ENCODE results near the gene IFT20.
A peak's percentile ranks its signal among the peaks of the same experiment; 100 is the strongest.
"Not testable (repeated sequence)": the region's sequence is repeated elsewhere in the genome, so short reads cannot be mapped to it uniquely, and the experiment has no call there.

Gene IFT20

DNA sequence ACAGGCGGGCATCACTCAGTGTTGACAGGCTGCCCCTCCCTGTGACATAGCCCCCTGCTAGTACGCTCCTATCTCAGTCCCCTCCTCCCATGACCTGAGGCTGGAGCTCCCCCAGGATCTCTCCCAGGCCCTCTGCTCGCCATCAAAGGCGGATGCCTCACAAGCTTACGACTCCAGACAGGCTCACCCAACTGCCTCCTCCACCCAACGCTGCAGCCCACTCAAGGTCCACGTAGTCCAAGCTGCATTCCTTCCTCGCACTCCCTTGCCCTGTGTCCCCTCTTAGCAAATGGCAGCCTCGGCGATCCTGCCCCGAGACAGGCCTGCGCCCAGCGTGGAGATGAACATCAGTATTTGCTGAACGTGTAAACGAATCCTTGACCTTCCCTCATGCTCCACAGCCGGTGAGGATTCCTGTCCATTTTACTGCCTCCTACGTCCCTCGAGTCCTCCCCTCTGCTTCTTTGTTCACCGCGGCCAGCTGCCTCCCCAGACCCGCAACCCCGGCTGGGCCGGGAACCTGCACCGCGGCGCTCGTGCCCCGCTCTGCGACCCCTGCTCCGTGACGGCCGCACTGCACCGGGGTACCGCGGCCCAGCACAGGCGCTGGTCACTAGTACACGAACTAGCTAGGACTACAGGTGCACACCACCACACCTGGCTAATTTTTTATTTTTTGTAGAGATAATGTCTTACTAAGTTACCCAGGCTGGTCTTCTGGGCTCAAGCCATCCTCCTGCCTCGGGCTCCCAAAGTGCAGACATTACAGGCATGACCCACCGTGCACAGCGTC lies 17.1 kb downstream of the IFT20 start:
- H3K4me3 Mint-ChIP-seq: peak overlapping the region; percentile 89
- H3K9me3 Mint-ChIP-seq: no peaks in the 10 kb centered on the region
- H3K36me3 Mint-ChIP-seq (ENCODE audit: low read depth): peaks cover 27% of the 10 kb centered on the region
- peaks cover 31% of the 10 kb centered on the region for H3K4me1 Mint-ChIP-seq (ENCODE audit: low read depth)
- peaks cover 2% of the 10 kb centered on the region for H3K27me3 Mint-ChIP-seq
- peak overlapping the region; percentile 86 for H3K27ac Mint-ChIP-seq

DNA sequence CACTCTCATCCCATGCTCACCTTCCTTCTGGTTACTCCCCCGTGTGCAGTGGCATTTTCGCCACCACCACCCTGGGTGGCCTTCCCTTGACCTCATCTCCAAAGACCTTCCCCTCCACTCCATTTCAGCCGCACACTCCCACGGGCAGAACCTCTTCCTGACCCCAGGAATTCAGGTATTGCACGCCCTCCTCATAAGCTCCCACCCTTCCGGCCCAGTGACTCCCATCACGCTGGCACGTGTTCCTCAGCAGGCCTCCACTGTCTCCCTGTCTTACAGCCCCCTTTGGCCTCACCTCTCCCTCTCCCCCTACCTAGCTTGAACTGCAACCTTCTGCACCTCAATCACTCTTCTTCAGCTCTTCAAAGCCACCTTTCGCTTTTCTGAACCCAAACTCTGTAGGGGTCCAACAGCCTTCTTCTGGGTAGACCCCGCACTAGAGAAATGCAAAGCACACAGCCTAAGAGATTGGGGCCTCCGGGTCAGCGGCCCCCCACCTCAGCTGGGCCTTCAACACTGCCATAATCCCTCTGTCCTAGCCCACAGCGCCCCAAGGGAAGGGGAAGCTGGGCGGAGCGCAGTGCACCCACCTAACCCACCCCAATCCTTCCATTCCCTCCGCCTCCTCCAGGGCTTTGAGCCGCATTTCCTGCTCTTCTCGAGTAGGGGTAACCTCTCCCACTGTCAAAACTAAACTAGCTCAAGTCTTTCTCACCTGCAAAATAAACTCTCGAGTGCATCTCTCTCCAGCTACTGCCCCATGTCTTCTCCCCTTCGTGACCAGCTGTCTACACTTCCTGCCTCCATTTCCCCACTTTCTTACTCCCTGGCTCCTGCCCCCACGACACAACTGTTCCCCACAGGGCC lies 17.9 kb downstream of the IFT20 start:
- Mint-ChIP-seq H3K4me1 (ENCODE audit: low read depth) (peaks cover 31% of the 10 kb centered on the region), H3K36me3 (ENCODE audit: low read depth) (peaks cover 22% of the 10 kb centered on the region), H3K27ac (peak overlapping the region; percentile 86), H3K27me3 (peaks cover 7% of the 10 kb centered on the region), H3K9me3 (no peaks in the 10 kb centered on the region), H3K4me3 (peak overlapping the region; percentile 89)

DNA sequence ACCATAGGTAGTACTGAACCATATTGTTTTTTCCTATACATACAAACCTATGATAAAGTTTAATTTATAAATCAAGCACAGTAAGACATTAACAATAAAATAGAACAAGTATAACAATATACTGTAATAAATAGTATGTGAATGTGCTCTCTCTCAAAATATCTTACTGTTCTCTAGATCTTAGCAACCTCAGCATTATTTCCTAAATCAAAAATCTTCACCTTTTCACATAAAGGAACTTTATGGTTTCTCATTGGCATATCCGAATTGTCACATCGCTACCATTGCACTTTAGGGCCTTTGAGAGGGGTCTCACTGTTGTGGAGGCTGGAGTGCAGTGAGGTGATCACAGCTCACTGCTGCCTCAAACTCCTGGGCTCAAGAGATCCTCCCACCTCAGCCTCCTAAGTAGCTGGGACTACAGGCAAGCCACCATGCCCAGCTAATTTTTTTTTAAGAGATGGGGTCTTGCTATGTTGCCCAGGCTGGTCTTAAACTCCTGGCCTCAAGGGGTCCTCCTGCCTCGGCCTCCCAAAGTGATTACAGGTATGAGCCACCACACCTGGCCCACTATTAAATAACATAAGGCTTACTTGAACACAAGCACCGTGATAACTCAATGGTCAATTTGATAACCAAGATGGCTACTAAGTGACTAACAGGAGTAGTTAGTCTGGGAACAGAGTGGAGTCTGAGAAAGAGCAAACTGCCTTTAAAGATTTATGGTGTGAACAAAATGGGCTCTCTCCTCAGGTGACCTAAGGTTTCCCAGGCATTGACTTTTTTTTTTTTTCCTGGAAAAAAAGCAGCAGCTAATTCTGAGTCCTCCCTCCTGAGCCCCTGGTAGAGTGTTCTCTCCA lies 19.2 kb downstream of the IFT20 start:
- peaks cover 12% of the 10 kb centered on the region for H3K36me3 Mint-ChIP-seq (ENCODE audit: low read depth)
- H3K9me3 Mint-ChIP-seq: no peaks in the 10 kb centered on the region
- H3K4me3 Mint-ChIP-seq: no peak overlapping the region
- peaks cover 7% of the 10 kb centered on the region for H3K27me3 Mint-ChIP-seq
- H3K4me1 Mint-ChIP-seq (ENCODE audit: low read depth): peaks cover 23% of the 10 kb centered on the region
- no peak overlapping the region for H3K27ac Mint-ChIP-seq

DNA sequence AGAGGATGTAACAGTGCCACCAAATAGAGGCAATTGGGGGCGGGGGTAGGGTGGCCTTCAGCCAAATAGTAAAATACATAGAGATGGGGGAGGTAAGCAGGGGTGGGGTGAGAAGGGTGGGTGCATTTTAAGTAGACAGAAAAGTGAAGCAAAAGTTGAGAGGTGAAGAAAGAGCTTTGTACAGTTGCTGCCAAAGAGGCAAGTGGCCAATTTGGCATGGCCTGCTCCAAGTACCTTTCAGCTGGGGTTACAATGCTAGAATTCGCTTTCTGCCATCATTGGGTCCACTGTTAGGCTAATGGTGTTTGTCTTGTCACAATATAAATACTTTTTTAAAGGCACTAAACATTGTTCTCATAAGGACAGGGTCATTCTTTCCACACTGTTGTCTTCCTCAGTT lies 21.4 kb downstream of the IFT20 start:
- Mint-ChIP-seq H3K9me3 (no peaks in the 10 kb centered on the region), H3K4me1 (ENCODE audit: low read depth) (peaks cover 10% of the 10 kb centered on the region), H3K4me3 (no peak overlapping the region), H3K36me3 (ENCODE audit: low read depth) (no peaks in the 10 kb centered on the region), H3K27me3 (peaks cover 7% of the 10 kb centered on the region), H3K27ac (no peak overlapping the region)

DNA sequence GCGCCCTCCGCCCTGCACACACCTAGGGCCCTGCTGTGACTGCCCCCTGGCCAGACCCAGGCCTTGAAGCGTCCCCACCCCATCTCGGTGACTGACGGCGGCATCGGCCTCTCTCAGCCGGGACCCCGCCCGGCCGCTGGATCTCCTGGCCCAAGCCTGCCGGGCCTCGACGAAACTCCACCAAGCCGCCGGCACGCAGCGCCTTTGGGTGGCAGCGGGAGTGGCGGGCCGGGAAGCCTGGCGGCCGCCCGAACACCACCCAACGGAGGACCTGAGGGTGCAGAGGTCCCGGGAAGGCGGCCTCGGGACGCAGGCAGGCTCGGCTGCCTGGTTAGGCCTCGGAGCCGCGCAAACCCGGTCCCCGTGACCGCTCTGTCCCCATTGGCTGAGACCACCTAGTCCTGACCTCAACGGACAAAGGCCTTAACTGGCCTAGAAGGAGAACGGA lies 28.3 kb downstream of the IFT20 start:
- Mint-ChIP-seq H3K36me3 (ENCODE audit: low read depth) (no peaks in the 10 kb centered on the region), H3K4me3 (no peak overlapping the region), H3K27me3 (peaks cover 31% of the 10 kb centered on the region), H3K27ac (no peak overlapping the region), H3K9me3 (no peaks in the 10 kb centered on the region), H3K4me1 (ENCODE audit: low read depth) (no peaks in the 10 kb centered on the region)

DNA sequence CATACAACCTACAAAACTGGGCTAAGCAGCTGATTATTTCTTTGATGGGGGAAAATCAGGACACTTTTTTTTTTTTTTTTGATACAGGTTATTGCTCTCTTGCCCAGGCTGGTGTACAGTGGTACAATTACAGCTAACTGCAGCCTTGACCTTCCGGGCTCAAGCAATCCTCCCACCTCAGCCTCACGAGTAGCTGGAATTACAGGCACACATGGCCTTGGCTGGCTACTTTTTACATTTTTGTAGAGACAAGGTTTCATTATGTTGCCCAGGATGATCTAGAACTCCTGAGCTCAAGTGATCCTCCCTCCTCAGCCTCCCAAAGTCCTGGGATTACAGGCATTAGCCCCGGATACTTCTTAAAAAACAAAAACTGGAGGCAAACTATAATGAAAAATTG lies 36.8 kb downstream of the IFT20 start:
- H3K36me3 Mint-ChIP-seq (ENCODE audit: low read depth): no peaks in the 10 kb centered on the region
- no peaks in the 10 kb centered on the region for H3K9me3 Mint-ChIP-seq
- H3K27me3 Mint-ChIP-seq: peaks cover 4% of the 10 kb centered on the region

DNA sequence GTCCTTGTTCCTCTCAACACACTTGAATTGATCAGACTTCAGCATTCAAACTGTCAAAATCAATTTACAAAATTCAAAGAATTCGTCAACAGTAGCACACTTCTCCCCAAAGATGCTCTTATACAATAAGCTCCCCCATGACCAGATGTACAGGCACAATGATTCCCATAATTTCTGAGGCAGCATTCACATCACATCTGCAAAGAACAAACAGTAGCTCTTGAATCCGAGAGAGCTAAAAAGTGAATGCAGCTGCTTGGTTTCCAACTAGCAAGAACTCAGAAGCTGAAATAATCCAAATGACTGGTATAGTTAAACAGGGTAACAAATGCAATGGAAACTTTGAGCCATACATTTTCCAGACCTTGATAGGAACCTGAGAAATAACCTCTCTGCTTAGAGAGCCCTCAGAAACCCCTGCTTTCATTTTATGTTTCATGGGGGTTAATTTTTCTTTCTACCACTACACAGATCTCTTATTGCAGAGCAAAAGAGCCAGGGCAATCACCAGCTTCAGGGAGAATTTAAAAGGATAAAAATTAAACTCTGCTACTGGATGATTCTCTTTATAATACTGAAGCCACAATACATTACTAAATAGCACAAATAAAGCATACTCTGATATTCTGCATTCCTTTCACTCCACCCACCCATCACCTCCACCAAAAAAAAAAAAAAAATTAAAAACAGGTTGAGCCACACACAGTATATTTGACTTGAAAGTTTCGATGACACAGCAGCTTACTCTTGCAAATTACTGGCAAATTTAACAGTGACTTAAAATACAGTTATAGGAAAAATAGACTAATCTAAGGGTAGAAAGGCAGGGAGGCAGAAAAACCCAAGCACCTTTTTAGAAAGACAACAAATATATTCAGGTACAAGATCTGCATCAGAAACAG lies 39.3 kb downstream of the IFT20 start:
- Mint-ChIP-seq H3K27me3 (peaks cover 25% of the 10 kb centered on the region), H3K27ac (peak overlapping the region; percentile 69), H3K9me3 (no peaks in the 10 kb centered on the region), H3K4me3 (peak overlapping the region; percentile 15), H3K36me3 (ENCODE audit: low read depth) (no peaks in the 10 kb centered on the region), H3K4me1 (ENCODE audit: low read depth) (peaks cover 18% of the 10 kb centered on the region)

More for the DNA sequence above, 36.8 kb downstream of the IFT20 start:
- peaks cover 16% of the 10 kb centered on the region for H3K4me1 Mint-ChIP-seq (ENCODE audit: low read depth)
- H3K27ac Mint-ChIP-seq: no peak overlapping the region
- H3K4me3 Mint-ChIP-seq: no peak overlapping the region

DNA sequence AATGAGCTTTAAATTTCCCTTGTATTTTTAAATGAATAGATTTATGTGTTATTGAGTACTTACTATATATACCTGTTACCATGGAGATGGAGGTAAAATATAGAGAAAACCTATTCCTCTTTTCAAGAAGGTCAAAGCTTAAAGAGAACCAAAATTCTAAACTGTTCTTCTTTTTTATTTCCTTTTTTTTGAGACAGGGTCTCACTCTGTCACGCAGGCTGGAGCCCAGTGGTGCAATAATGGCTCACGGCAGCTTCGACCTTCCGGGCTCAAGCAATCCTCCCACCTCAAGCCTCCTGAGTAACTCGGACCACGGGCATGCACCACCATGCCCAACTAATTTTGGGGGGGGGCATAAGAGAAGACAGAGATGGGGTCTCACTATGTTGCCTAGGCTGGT lies 41.3 kb downstream of the IFT20 start:
- Mint-ChIP-seq H3K36me3 (ENCODE audit: low read depth) (no peaks in the 10 kb centered on the region), H3K4me1 (ENCODE audit: low read depth) (peaks cover 18% of the 10 kb centered on the region), H3K27ac (no peak overlapping the region), H3K27me3 (peaks cover 25% of the 10 kb centered on the region), H3K9me3 (no peaks in the 10 kb centered on the region), H3K4me3 (no peak overlapping the region)

DNA sequence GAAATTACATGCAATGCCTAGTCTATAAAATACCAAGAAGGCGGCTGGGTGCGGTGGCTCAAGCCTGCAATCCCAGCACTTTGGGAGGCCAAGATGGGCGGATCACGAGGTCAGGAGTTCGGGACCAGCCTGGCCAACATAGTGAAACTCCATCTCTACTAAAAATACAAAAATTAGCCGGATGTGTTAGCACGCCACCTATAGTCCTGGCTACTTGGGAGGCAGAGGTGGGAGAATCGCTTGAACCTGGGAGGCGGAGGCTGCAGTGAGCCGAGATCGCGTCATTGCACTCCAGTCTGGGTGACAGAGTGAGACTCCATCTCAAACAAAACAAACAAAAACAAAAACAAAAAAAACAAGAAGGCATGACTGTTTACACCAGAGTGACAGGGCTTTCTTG lies 42.4 kb downstream of the IFT20 start:
- peaks cover 18% of the 10 kb centered on the region for H3K4me1 Mint-ChIP-seq (ENCODE audit: low read depth)
- peaks cover 29% of the 10 kb centered on the region for H3K27me3 Mint-ChIP-seq
- not testable (repeated sequence) for H3K4me3 Mint-ChIP-seq; H3K9me3 Mint-ChIP-seq; H3K27ac Mint-ChIP-seq; H3K36me3 Mint-ChIP-seq (ENCODE audit: low read depth)

DNA sequence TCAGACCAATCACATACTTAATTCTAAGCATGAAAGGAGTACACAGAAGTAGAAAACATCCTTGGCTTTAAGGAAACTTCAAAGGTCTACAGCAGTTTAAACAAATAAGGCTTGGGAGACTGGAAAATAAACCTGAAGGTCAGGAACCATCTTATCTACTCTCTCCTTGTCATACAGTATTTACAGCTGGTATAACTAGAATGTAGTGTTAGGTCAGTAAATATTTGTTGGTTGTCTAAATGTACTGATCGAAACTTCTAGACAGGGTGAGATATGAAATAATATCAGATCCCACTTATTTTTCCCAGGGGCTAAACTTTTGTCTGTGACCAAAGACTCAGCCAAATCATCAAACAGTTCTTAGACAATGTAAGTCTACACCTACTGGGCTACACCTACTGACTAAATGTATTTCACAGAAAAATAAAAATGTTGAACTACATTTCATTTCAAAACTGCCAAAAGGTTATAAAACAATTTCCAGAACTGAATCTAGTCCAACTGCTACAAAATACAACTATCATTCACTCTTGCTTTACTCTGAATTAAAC lies 43.4 kb downstream of the IFT20 start:
- H3K36me3 Mint-ChIP-seq (ENCODE audit: low read depth): no peaks in the 10 kb centered on the region
- no peak overlapping the region for H3K27ac Mint-ChIP-seq
- no peak overlapping the region for H3K4me3 Mint-ChIP-seq
- no peaks in the 10 kb centered on the region for H3K9me3 Mint-ChIP-seq
- peaks cover 17% of the 10 kb centered on the region for H3K4me1 Mint-ChIP-seq (ENCODE audit: low read depth)
- H3K27me3 Mint-ChIP-seq: peaks cover 29% of the 10 kb centered on the region

DNA sequence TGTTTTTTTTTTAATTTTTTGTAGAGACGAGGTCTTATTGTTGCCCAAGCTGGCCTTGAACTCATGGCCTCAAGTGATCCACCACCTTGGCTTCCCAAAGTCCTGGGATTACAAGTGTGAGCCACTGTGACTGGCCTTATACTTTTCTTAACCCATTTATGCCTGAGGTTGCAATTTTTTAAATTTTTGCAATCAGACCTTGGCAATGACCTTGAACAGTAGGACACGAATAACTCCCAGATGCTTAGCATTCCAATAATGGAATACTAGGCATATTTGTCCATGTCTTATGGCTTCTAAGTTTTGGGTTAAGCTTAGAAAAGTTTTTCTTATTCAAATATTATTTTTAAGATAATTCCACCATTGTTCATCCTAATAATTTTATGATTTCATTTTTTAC lies 44.6 kb downstream of the IFT20 start:
- Mint-ChIP-seq H3K9me3 (no peaks in the 10 kb centered on the region), H3K4me3 (no peak overlapping the region), H3K36me3 (ENCODE audit: low read depth) (no peaks in the 10 kb centered on the region), H3K4me1 (ENCODE audit: low read depth) (peaks cover 5% of the 10 kb centered on the region), H3K27ac (no peak overlapping the region), H3K27me3 (peaks cover 29% of the 10 kb centered on the region)

DNA sequence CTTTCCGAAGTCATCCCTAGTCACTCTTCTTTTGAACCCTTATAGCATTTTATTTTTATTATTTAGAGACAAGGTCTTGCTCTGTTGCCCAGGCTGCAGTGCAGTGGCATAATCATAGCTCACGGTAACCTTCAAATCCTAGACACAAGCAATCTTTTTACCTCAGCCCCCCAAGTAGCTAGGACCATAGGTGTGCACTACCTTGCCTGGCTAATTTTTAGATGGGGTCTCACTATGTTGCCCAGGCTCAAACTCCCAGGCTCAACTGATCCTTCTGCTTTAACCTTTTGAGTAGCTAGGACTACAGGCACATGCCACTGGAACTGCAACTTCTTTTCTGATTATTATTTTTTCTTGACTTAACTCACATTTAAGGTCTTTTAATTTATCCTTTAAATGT lies 49.3 kb downstream of the IFT20 start:
- H3K27me3 Mint-ChIP-seq: peaks cover 8% of the 10 kb centered on the region
- no peaks in the 10 kb centered on the region for H3K36me3 Mint-ChIP-seq (ENCODE audit: low read depth)
- H3K9me3 Mint-ChIP-seq: no peaks in the 10 kb centered on the region
- H3K27ac Mint-ChIP-seq: no peak overlapping the region
- H3K4me3 Mint-ChIP-seq: no peak overlapping the region
- H3K4me1 Mint-ChIP-seq (ENCODE audit: low read depth): no peaks in the 10 kb centered on the region

DNA sequence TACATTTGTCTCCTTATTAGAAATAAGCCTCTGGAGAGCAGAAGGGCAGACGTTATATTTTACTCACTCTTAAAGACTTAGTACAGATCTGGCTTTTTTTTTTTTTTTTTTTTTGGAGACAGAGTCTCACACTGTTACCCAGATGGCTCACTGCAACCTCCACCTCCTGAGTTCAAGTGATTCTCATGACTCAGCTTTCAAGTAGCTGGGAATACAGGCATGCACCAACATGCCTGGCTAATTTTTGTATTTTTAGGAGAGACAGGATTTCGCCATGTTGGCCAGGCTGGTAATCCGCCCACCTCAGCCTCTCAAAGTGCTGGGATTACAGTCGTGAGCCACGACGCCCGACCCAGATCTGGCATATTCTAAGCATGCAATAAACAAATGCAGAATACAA lies 52.7 kb downstream of the IFT20 start:
- H3K27me3 Mint-ChIP-seq: peaks cover 17% of the 10 kb centered on the region
- no peak overlapping the region for H3K4me3 Mint-ChIP-seq
- peaks cover 12% of the 10 kb centered on the region for H3K4me1 Mint-ChIP-seq (ENCODE audit: low read depth)
- no peaks in the 10 kb centered on the region for H3K36me3 Mint-ChIP-seq (ENCODE audit: low read depth)
- H3K9me3 Mint-ChIP-seq: no peaks in the 10 kb centered on the region
- no peak overlapping the region for H3K27ac Mint-ChIP-seq

DNA sequence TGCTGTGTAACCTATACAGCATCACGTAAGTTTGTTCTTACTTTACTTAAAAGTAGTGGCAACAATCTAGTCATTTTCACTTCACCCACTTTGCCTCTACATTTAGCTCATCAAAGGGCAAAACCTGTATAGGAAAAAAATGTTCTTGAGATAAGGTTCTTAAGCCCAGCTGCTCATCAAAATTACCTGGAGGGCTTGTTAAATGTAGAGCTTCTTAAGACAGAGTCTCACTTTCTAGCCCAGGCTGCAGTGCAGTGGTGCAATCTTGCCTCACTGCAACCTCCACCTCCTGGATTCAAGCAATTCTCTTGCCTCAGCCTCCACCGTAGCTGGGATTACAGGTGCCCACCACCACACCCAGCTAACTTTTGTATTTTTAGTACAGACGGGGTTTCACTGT lies 54.4 kb downstream of the IFT20 start:
- Mint-ChIP-seq H3K27ac (no peak overlapping the region), H3K36me3 (ENCODE audit: low read depth) (no peaks in the 10 kb centered on the region), H3K4me1 (ENCODE audit: low read depth) (peaks cover 16% of the 10 kb centered on the region), H3K9me3 (no peaks in the 10 kb centered on the region), H3K4me3 (no peak overlapping the region), H3K27me3 (peaks cover 33% of the 10 kb centered on the region)

All from stimulated activated naive CD8-positive, alpha-beta T cell treated with anti-CD3 and anti-CD28 coated beads, Interleukin-15, Interleukin-2, amounts not matched to agents 100 ng/mL and 50 ng/mL, for 24 hours (primary cell).